Calu3 (cell line): ENCODE measurements around the gene PIK3R2. TPM values are rescaled to one million over a fixed set of nuclear protein-coding genes. Genes with fewer than 3 reads are reported as not detected.
A peak's percentile ranks its signal among the peaks of the same experiment; 100 is the strongest.
"Not testable (repeated sequence)": the region's sequence is repeated elsewhere in the genome, so short reads cannot be mapped to it uniquely, and the experiment has no call there.

Source experiments
- BruUV-seq: library from RNA; stranded (reverse); fragments of 400-500 nt; replicated peaks from 2 replicates; lab custom pipeline; 2021; lab: Mats Ljungman, UMichigan
- CTCF ChIA-PET: fragments of 300-600 bp; sonication (Branson Sonifier 250); formaldehyde crosslinking; loops from one replicate; lab custom pipeline; 2022; ENCODE audit warnings: antibody characterized with exemption; lab: Charles Lee
- DNase-seq: peaks from one replicate; pipeline ENCODE4 v3.0.0; 2022
- H3K27ac Mint-ChIP-seq: one replicate; pipeline ENCODE4 v1.8.0; 2022; ENCODE audit warnings: mixed read lengths; ENCODE audit not compliant: unreplicated experiment
- H3K27me3 Mint-ChIP-seq: one replicate; pipeline ENCODE4 v1.8.0; 2022; ENCODE audit warnings: mixed read lengths; ENCODE audit not compliant: unreplicated experiment
- H3K36me3 Mint-ChIP-seq: one replicate; pipeline ENCODE4 v1.8.0; 2022; ENCODE audit warnings: mild to moderate bottlenecking, moderate library complexity, mixed read lengths; ENCODE audit not compliant: insufficient read depth, unreplicated experiment
- H3K4me1 Mint-ChIP-seq: one replicate; pipeline ENCODE4 v1.8.0; 2022; ENCODE audit warnings: mild to moderate bottlenecking, low read depth, mixed read lengths; ENCODE audit not compliant: unreplicated experiment
- H3K4me3 Mint-ChIP-seq: one replicate; pipeline ENCODE4 v1.8.0; 2022; ENCODE audit warnings: mild to moderate bottlenecking, low read depth, moderate library complexity, mixed read lengths; ENCODE audit not compliant: unreplicated experiment
- H3K9me3 Mint-ChIP-seq: one replicate; pipeline ENCODE4 v1.8.0; 2022; ENCODE audit warnings: low read depth, mixed read lengths; ENCODE audit not compliant: unreplicated experiment
- CTCF ChIP-seq: fragments of 200-600 bp; IDR thresholded peaks from one replicate; pipeline ENCODE4 v1.8.0; 2022; ENCODE audit warnings: antibody characterized with exemption; ENCODE audit not compliant: unreplicated experiment
- intact Hi-C: fragments of 100-400 bp; cut with micrococcal nuclease; formaldehyde crosslinking; loops from one replicate; pipeline ENCODE4 v1.10.0; 2022; ENCODE audit not compliant: unreplicated experiment
- total RNA-seq: library from RNA; stranded (reverse); gene quantifications from 2 replicates; pipeline ENCODE4 v1.2.3, GENCODE V29; 2022

The PIK3R2 gene
- total RNA-seq, 1 experiment from 2014 or later, result 23.2 TPM

GRCh38 chr19:18205200-18205892 is 52.4 kb downstream of the PIK3R2 start:
- DNase-seq, result peak; percentile 23
- intact Hi-C loops, result loop anchor here (5.0 kb wide), 1 partner anchor 47 kb away; no protein-coding TSS in a partner anchor
- CTCF ChIA-PET, result interaction anchor here (0.9 to 2.2 kb wide), 2 partner anchors 13 to 46 kb away, joined by 3 to 7 read pairs; partner anchors contain the start of gene MPV17L2
- Mint-ChIP-seq H3K9me3 (no peaks in the 10 kb centered on the region), H3K4me1 (no peaks in the 10 kb centered on the region), H3K27ac (peak overlapping the region; percentile 79), H3K4me3 (peak overlapping the region; percentile 90), H3K27me3 (peaks cover 10% of the 10 kb centered on the region), H3K36me3 (peaks cover 23% of the 10 kb centered on the region)
- no TSS peak for BruUV-seq
- no peak for TF ChIP-seq CTCF

GRCh38 chr19:18206018-18206417 is 53.1 kb downstream of the PIK3R2 start:
- intact Hi-C loops, result loop anchor here (5.0 kb wide), 1 partner anchor 46 kb away; no protein-coding TSS in a partner anchor
- no peak overlapping the region for H3K4me3 Mint-ChIP-seq
- CTCF ChIA-PET, result no interaction called here
- H3K27me3 Mint-ChIP-seq, result peaks cover 17% of the 10 kb centered on the region
- no peak overlapping the region for H3K27ac Mint-ChIP-seq
- no peaks in the 10 kb centered on the region for H3K4me1 Mint-ChIP-seq
- no peak for DNase-seq
- TF ChIP-seq CTCF, result no peak
- H3K36me3 Mint-ChIP-seq, result peaks cover 23% of the 10 kb centered on the region
- H3K9me3 Mint-ChIP-seq, result no peaks in the 10 kb centered on the region
- no TSS peak for BruUV-seq

GRCh38 chr19:18208098-18208951 is 55.4 kb downstream of the PIK3R2 start:
- DNase-seq, result peak; percentile 49

GRCh38 chr19:18209912-18210311 is 56.9 kb downstream of the PIK3R2 start:
- CTCF ChIA-PET, result interaction anchor here (1.6 kb wide), 1 partner anchor 10 kb away, joined by 3 read pairs; no protein-coding TSS in a partner anchor
- not testable (repeated sequence) for H3K27ac Mint-ChIP-seq
- intact Hi-C loops, result loop anchor here (5.0 kb wide), 1 partner anchor 42 kb away; no protein-coding TSS in a partner anchor

More at GRCh38 chr19:18208098-18208951, 55.4 kb downstream of the PIK3R2 start:
- peaks cover 26% of the 10 kb centered on the region for H3K27me3 Mint-ChIP-seq
- no peak overlapping the region for H3K27ac Mint-ChIP-seq
- no peaks in the 10 kb centered on the region for H3K4me1 Mint-ChIP-seq
- no peaks in the 10 kb centered on the region for H3K9me3 Mint-ChIP-seq
- intact Hi-C loops, result loop anchor here (5.0 kb wide), 1 partner anchor 44 kb away; no protein-coding TSS in a partner anchor
- peak; percentile 64 for TF ChIP-seq CTCF
- no TSS peak for BruUV-seq
- CTCF ChIA-PET, result interaction anchor here (0.6 to 1.6 kb wide), 12 partner anchors 11 to 802 kb away, joined by 3 to 16 read pairs (median 4); partner anchors contain the start of gene MPV17L2
- H3K4me3 Mint-ChIP-seq, result no peak overlapping the region
- peaks cover 19% of the 10 kb centered on the region for H3K36me3 Mint-ChIP-seq

More at GRCh38 chr19:18209912-18210311, 56.9 kb downstream of the PIK3R2 start:
- not testable (repeated sequence) for BruUV-seq, DNase-seq, H3K36me3 Mint-ChIP-seq, H3K4me3 Mint-ChIP-seq, H3K9me3 Mint-ChIP-seq, H3K4me1 Mint-ChIP-seq
- peaks cover 26% of the 10 kb centered on the region for H3K27me3 Mint-ChIP-seq
